RWPE1 (cell line): ENCODE results near the gene SNTB2.
"Not testable (repeated sequence)": the region's sequence is repeated elsewhere in the genome, so short reads cannot be mapped to it uniquely, and the experiment has no call there.

Experiments used
- CTCF ChIA-PET: fragments of 350-600 bp; sonication (Branson Sonifier 250); formaldehyde crosslinking; extraction: SDS; loops from one replicate; lab custom pipeline; 2021; lab: Yijun Ruan, JAX
- POLR2A ChIA-PET: fragments of 400-600 bp; formaldehyde crosslinking; extraction: SDS; loops from one replicate; lab custom pipeline; 2020; ENCODE audit warnings: antibody characterized with exemption; ENCODE audit not compliant: low non-redundant PET; lab: Yijun Ruan, JAX
- DNase-seq: peaks from one replicate; pipeline ENCODE4 v3.0.0; 2012; ENCODE audit warnings: low spot score
- H3K27ac ChIP-seq: fragments of 450-650 bp; 2 replicates; pipeline ENCODE4 v1.5.1; 2017
- TF ChIP-seq, protein P1 (sequence below): fragments of 450-650 bp; conservative IDR thresholded peaks from 2 replicates; pipeline ENCODE4 v1.5.1; 2017; ENCODE audit warnings: low read depth, mild to moderate bottlenecking

The SNTB2 gene

GRCh38 chr16:69186642-69187445 lies at the start of gene SNTB2:
TSS of gene SNTB2 (plus strand) at chr16:69187164. CDS start at chr16:69187167, 3 bp downstream.
- CTCF ChIA-PET = interaction anchor here (0.5 to 0.7 kb wide), 4 partner anchors 96 to 658 kb away, joined by 3 read pairs; no protein-coding TSS in a partner anchor
- TF ChIP-seq, protein P1, sequence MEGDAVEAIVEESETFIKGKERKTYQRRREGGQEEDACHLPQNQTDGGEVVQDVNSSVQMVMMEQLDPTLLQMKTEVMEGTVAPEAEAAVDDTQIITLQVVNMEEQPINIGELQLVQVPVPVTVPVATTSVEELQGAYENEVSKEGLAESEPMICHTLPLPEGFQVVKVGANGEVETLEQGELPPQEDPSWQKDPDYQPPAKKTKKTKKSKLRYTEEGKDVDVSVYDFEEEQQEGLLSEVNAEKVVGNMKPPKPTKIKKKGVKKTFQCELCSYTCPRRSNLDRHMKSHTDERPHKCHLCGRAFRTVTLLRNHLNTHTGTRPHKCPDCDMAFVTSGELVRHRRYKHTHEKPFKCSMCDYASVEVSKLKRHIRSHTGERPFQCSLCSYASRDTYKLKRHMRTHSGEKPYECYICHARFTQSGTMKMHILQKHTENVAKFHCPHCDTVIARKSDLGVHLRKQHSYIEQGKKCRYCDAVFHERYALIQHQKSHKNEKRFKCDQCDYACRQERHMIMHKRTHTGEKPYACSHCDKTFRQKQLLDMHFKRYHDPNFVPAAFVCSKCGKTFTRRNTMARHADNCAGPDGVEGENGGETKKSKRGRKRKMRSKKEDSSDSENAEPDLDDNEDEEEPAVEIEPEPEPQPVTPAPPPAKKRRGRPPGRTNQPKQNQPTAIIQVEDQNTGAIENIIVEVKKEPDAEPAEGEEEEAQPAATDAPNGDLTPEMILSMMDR = no peak
- POLR2A ChIA-PET = interaction anchor here (1.0 kb wide), 1 partner anchor 14 kb away, joined by 4 read pairs; no protein-coding TSS in a partner anchor

GRCh38 chr16:69138608-69139007 lies 48.4 kb upstream of the SNTB2 start:
- no peak for DNase-seq
- H3K27ac ChIP-seq = no peak overlapping the region
- POLR2A ChIA-PET = no interaction called here
- TF ChIP-seq, protein P1 = no peak
- CTCF ChIA-PET = no interaction called here

More at GRCh38 chr16:69186642-69187445, at the start of gene SNTB2:
- H3K27ac ChIP-seq = peak within 1 kb of the TSS; percentile 89
- peak; percentile 94 for DNase-seq

DNA sequence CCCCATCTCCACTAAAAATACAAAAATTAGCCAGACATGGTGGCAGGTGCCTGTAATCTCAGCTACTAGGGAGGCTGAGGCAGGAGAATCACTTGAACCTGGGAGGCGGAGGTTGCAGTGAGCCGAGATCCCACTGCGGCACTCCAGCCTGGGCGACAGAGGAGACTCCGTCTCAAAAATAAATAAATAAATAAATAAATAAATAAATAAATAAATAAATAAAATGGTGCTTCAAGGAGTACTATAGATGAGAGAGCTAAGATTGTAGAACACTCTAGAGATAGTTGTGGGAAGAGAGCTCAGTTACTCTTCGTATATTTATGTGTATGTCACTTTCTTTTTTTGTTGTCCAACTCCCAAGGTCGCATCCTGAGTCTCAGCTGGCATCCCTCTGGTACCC lies 47.5 kb upstream of the SNTB2 start:
- CTCF ChIA-PET, POLR2A ChIA-PET: not testable (repeated sequence)

DNA sequence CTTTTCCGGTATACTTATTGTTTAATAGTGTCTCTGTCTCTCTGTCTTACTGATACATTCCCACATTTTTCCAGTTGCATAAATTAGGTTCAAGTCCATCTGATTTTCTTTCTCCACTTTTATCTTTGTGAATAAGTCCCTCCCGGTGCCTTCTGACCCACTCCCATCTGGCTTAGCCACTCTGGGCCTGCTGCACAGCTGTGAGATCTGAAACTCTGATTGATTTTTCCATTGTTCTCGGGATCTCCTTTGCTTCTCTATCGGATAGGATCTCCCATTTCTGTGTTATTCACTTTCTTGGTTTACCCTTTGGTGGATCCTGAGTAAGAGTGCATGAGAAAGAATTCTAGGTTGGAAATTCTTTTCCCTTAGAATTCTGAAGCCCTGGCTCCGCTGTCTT lies 46.0 kb upstream of the SNTB2 start:
- no peak for DNase-seq
- POLR2A ChIA-PET = no interaction called here
- CTCF ChIA-PET = interaction anchor here (0.6 kb wide), 1 partner anchor 1371 kb away, joined by 3 read pairs; no protein-coding TSS in a partner anchor
- TF ChIP-seq, protein P1 = no peak
- H3K27ac ChIP-seq = no peak overlapping the region

More for the DNA sequence above, 47.5 kb upstream of the SNTB2 start:
- DNase-seq, H3K27ac ChIP-seq: not testable (repeated sequence)

- H3K27ac ChIP-seq = no peak overlapping the region
- CTCF ChIA-PET = interaction anchor here (0.5 to 0.6 kb wide), 2 partner anchors 267 to 294 kb away, joined by 3 read pairs; no protein-coding TSS in a partner anchor
- POLR2A ChIA-PET = no interaction called here
- no peak for DNase-seq
- TF ChIP-seq, protein P1 = no peak
Observed at GRCh38 chr16:69141936-69142335, 45.0 kb upstream of the SNTB2 start.

- ChIA-PET CTCF (interaction anchor here (0.5 kb wide), 1 partner anchor 100 kb away, joined by 3 read pairs; no protein-coding TSS in a partner anchor), POLR2A (no interaction called here)
- DNase-seq = no peak
- no peak overlapping the region for H3K27ac ChIP-seq
- TF ChIP-seq, protein P1 = no peak
Observed at GRCh38 chr16:69143116-69143515, 43.8 kb upstream of the SNTB2 start.

DNA sequence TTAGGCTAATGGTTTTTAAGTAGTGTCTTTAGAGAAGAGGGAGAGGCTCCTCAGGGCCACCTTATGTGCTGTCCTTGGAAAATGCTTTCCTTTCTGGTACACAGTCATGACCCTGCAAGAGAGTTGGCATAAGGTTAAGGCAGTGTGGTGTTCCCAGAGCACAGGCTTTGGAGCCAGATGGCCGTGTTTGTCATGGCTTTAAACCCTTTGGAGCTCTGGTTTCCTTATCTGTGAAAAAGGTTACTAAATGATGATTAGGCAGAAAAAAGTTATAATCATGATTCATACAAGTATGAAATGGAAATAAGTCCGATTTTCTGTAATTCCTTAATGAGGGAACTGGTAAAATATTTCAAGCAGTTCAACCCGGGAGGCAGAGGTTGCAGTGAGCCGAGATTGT lies 41.3 kb upstream of the SNTB2 start:
- TF ChIP-seq, protein P1 = no peak
- POLR2A ChIA-PET = no interaction called here
- no peak overlapping the region for H3K27ac ChIP-seq
- DNase-seq = no peak
- CTCF ChIA-PET = no interaction called here

GRCh38 chr16:69149621-69150020 lies 37.3 kb upstream of the SNTB2 start:
- POLR2A ChIA-PET, DNase-seq: not testable (repeated sequence)
- peak overlapping the region; percentile 18; the same call in 1 of the 2 replicates for H3K27ac ChIP-seq
- CTCF ChIA-PET = interaction anchor here (0.6 to 1.9 kb wide), 6 partner anchors 10 to 309 kb away, joined by 3 to 11 read pairs (median 4); no protein-coding TSS in a partner anchor
